DOHH2 (cell line): ENCODE data around the gene ZNF365.
"Not testable (repeated sequence)": the region's sequence is repeated elsewhere in the genome, so short reads cannot be mapped to it uniquely, and the experiment has no call there.

ENCODE experiments used
- H3F3A ChIP-seq: fragments of 200-600 bp; sonication (generic), shearing (Covaris generic); 2 replicates; pipeline ENCODE4 v1.6.0; 2016; ENCODE audit warnings: antibody characterized with exemption, mild to moderate bottlenecking; ENCODE audit not compliant: control insufficient read depth, insufficient read depth
- H3K27ac ChIP-seq: fragments of 200-600 bp; sonication (generic); 2 replicates; pipeline ENCODE4 v1.5.1; 2014; ENCODE audit warnings: low read depth, mild to moderate bottlenecking, low read length, moderate library complexity
- H3K27me3 ChIP-seq: fragments of 200-600 bp; sonication (generic); 2 replicates; pipeline ENCODE4 v1.6.1; 2014; ENCODE audit warnings: mild to moderate bottlenecking, low read length, mixed read lengths; ENCODE audit not compliant: control insufficient read depth
- H3K36me3 ChIP-seq: fragments of 200-600 bp; sonication (generic); 2 replicates; pipeline ENCODE4 v1.6.1; 2014; ENCODE audit warnings: mild to moderate bottlenecking, low read length, moderate library complexity, mixed read lengths; ENCODE audit not compliant: control insufficient read depth
- H3K4me1 ChIP-seq: fragments of 200-600 bp; sonication (generic); 2 replicates; pipeline ENCODE4 v1.6.1; 2014; ENCODE audit warnings: mild to moderate bottlenecking, low read length, mixed read lengths; ENCODE audit not compliant: control insufficient read depth
- H3K4me2 ChIP-seq: fragments of 200-600 bp; sonication (generic); 2 replicates; pipeline ENCODE4 v1.6.0; 2014; ENCODE audit warnings: mild to moderate bottlenecking, low read length, moderate library complexity
- H3K4me3 ChIP-seq: fragments of 200-600 bp; sonication (generic); 2 replicates; pipeline ENCODE4 v1.5.1; 2014; ENCODE audit warnings: mild to moderate bottlenecking, low read length, mixed read lengths
- H3K79me2 ChIP-seq: fragments of 200-600 bp; sonication (generic); 2 replicates; pipeline ENCODE4 v1.6.1; 2014; ENCODE audit warnings: mild to moderate bottlenecking, low read length, mixed read lengths; ENCODE audit not compliant: control insufficient read depth
- H3K9me2 ChIP-seq: fragments of 200-600 bp; sonication (generic); replicated peaks from 2 replicates; pipeline ENCODE4 v1.6.1; 2014; ENCODE audit warnings: mild to moderate bottlenecking, low read length, mixed read lengths; ENCODE audit not compliant: control insufficient read depth
- H3K9me3 ChIP-seq: fragments of 200-600 bp; sonication (generic); 2 replicates; pipeline ENCODE4 v1.6.1; 2014; ENCODE audit warnings: antibody characterized with exemption, low read length, mixed read lengths; ENCODE audit not compliant: control insufficient read depth, insufficient read depth
- H4K20me1 ChIP-seq: fragments of 200-600 bp; sonication (generic); 2 replicates; pipeline ENCODE4 v1.6.0; 2014; ENCODE audit warnings: low read depth, mild to moderate bottlenecking, antibody characterized with exemption, low read length, moderate library complexity; ENCODE audit not compliant: control insufficient read depth, insufficient read depth
- EZH2phosphoT487 ChIP-seq: fragments of 200-600 bp; sonication (generic); IDR thresholded peaks from 2 replicates; pipeline ENCODE4 v1.6.1; 2017; ENCODE audit warnings: borderline replicate concordance, mild to moderate bottlenecking, antibody characterized with exemption, low read length, moderate library complexity, mixed read lengths
- TF ChIP-seq, protein P1 (sequence below): fragments of 200-600 bp; sonication (generic); IDR thresholded peaks from one replicate; pipeline ENCODE4 v1.5.1; 2014; ENCODE audit warnings: antibody characterized with exemption, mild to moderate bottlenecking, low read depth, low read length; ENCODE audit not compliant: poor library complexity, severe bottlenecking

The ZNF365 gene

DNA sequence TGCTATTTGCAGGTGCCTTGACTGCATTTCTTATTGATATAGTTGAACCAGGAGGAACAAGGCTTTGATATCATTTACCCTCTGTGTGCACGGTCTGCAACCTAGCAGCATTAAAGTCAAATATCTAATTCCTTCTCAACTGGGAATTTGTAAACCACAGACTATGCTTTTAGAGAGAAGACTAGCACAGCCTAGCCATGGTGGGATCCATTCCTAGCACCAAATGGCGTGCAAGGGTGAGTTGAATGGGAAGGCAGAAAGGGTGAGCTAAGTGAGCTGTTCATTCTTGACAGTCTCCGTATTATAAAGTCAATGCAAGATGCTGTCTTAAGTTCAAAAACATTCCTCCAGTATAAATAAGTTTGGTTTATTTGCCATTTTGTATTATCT, 2.9 kb downstream of the ZNF365 start:
- Histone ChIP-seq H3K9me3 (no peaks in the 10 kb centered on the region), H3K9me2 (no peaks in the 10 kb centered on the region), H4K20me1 (no peaks in the 10 kb centered on the region), H3K4me1 (no peaks in the 10 kb centered on the region), H3K27ac (no peak overlapping the region), H3K4me3 (no peak overlapping the region), H3K27me3 (peaks cover 27% of the 10 kb centered on the region), H3K36me3 (no peaks in the 10 kb centered on the region), H3F3A (no peaks in the 10 kb centered on the region), H3K79me2 (no peaks in the 10 kb centered on the region), H3K4me2 (no peak overlapping the region)
- TF ChIP-seq, protein P1, sequence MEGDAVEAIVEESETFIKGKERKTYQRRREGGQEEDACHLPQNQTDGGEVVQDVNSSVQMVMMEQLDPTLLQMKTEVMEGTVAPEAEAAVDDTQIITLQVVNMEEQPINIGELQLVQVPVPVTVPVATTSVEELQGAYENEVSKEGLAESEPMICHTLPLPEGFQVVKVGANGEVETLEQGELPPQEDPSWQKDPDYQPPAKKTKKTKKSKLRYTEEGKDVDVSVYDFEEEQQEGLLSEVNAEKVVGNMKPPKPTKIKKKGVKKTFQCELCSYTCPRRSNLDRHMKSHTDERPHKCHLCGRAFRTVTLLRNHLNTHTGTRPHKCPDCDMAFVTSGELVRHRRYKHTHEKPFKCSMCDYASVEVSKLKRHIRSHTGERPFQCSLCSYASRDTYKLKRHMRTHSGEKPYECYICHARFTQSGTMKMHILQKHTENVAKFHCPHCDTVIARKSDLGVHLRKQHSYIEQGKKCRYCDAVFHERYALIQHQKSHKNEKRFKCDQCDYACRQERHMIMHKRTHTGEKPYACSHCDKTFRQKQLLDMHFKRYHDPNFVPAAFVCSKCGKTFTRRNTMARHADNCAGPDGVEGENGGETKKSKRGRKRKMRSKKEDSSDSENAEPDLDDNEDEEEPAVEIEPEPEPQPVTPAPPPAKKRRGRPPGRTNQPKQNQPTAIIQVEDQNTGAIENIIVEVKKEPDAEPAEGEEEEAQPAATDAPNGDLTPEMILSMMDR: no peak
- TF ChIP-seq EZH2phosphoT487: no peak

- Histone ChIP-seq H4K20me1 (no peaks in the 10 kb centered on the region), H3K36me3 (no peaks in the 10 kb centered on the region), H3K4me3 (no peak overlapping the region), H3K27ac (no peak overlapping the region), H3K9me3 (no peaks in the 10 kb centered on the region), H3F3A (no peaks in the 10 kb centered on the region), H3K4me2 (no peak overlapping the region), H3K4me1 (no peaks in the 10 kb centered on the region), H3K9me2 (no peaks in the 10 kb centered on the region), H3K27me3 (peaks cover 27% of the 10 kb centered on the region), H3K79me2 (no peaks in the 10 kb centered on the region)
- no peak for TF ChIP-seq EZH2phosphoT487
- TF ChIP-seq, protein P1: no peak
Measured at GRCh38 chr10:62377966-62378365, 3.8 kb downstream of the ZNF365 start.

DNA sequence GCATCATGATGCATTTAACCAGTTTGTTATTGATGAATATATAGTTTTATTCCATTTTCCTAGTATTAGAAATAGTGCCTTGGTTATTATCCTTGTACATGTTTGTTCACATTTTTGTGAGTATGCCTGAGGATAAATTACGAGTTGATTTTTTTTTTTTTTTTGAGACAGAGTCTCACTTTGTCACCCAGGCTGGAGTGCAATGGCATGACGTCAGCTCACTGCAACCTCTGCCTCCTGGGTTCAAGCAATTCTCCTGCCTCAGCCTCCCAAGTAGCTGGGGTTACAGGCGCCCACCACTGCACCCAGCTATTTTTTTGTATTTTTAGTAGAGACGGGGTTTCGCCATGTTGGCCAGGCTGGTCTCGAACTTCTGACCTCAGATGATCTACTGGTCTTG, 4.7 kb downstream of the ZNF365 start:
- not testable (repeated sequence) for H3K4me3 ChIP-seq, H3K9me2 ChIP-seq, H3K36me3 ChIP-seq, H3K79me2 ChIP-seq, H3K4me2 ChIP-seq, H4K20me1 ChIP-seq, H3K4me1 ChIP-seq, H3F3A ChIP-seq, H3K27ac ChIP-seq, H3K9me3 ChIP-seq
- H3K27me3 ChIP-seq: peaks cover 22% of the 10 kb centered on the region

DNA sequence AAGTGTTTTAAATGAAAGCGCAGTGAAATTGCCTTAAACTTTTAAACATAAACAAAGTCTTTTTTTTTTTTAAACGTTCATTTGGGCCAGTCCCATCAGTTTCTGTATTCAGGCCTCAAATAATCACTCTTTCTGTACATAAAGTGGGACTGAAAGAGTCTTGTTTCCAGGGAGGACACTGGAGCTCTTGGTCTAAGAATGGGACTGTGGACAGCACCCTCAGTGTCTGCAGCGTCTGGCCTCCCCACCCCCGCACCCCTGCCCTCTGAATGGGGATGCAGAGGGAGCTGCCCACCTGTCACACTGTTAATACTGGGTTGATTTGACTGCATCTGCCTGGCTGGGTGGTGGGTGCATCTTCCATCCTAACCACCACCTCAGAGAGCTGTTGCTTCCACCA, 5.2 kb downstream of the ZNF365 start:
- Histone ChIP-seq H3K9me2 (no peaks in the 10 kb centered on the region), H3K4me3 (no peak overlapping the region), H3K4me2 (no peak overlapping the region), H3K4me1 (no peaks in the 10 kb centered on the region), H3K27ac (no peak overlapping the region), H3K27me3 (peaks cover 19% of the 10 kb centered on the region), H4K20me1 (no peaks in the 10 kb centered on the region), H3F3A (no peaks in the 10 kb centered on the region), H3K36me3 (no peaks in the 10 kb centered on the region), H3K79me2 (no peaks in the 10 kb centered on the region), H3K9me3 (no peaks in the 10 kb centered on the region)
- TF ChIP-seq EZH2phosphoT487: no peak
- TF ChIP-seq, protein P1: no peak
